Measurements from ENCODE around the gene LAPTM5.

Gene LAPTM5

GRCh38 chr1:30728340-30728739 is 29.2 kb downstream of the LAPTM5 start:
- DNase-seq, result no peak

- peak; percentile 83 for DNase-seq
Measured at GRCh38 chr1:30727824-30728223, 29.8 kb downstream of the LAPTM5 start.

DNA sequence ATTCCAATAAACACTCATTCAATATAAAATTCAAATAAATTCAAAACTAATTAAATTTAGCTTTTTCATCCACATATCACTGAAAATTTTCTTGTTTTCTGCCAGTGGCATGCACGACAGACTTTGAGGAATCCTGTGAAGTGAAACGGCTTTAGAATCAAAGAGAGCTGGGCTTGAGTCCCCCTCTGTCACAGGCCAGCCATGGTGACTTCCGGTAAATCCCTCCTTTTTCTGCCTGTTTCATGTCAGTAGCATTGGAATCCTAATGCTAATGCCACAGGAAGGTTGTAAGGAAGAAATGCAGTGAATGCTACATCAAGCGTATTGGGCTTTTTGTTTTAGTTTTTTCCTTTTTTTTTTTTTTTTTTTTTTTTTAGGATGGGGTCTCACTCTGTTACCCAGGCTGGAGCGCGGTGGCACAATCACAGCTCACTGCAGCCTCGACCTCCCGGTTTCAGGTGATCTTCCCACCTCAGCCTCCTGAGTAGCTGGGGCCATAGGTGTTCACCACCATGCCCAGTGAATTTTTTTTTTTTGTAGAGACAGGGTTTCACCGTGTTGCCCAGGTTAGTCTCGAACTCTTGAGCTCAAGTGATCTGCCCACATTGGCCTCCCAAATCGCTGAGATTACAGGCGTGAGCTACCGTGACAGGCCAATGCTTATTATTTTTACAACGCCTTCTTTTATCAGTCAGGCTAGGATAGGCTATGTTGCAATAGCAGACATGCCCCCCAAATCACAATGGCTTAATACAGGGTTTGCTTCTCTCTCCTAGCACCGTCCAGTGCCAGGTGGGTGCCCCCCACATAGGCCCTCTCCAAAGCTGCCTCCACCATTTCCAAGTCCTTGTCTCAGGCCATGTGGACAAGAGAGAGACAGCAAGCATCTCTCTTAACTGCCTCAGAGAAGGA is 30.5 kb downstream of the LAPTM5 start:
- DNase-seq, result no peak

DNA sequence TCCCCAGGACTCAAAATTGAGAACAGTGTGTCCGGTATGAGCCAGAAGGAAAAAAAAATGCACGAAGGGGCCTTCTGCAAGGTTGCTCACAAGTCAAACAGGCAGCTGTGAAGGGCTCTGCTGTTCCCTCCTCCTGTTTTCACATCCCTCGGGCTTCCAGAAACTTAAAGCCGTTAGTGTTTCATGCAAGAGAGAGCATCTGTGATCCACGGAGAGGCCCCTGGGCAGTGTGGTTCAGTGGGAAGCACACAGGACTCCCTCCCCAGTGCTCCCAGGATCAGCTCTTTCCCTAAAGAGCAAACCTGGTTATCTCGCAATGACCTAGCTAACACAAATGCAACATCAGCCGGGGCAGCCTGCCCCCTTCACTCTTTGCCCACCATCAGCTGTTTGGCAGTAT is 31.3 kb downstream of the LAPTM5 start:
- DNase-seq, result no peak

GRCh38 chr1:30725450-30726095 is 32.0 kb downstream of the LAPTM5 start:
- no peak for DNase-seq

GRCh38 chr1:30724655-30725421 is 32.7 kb downstream of the LAPTM5 start:
- no peak for DNase-seq

DNA sequence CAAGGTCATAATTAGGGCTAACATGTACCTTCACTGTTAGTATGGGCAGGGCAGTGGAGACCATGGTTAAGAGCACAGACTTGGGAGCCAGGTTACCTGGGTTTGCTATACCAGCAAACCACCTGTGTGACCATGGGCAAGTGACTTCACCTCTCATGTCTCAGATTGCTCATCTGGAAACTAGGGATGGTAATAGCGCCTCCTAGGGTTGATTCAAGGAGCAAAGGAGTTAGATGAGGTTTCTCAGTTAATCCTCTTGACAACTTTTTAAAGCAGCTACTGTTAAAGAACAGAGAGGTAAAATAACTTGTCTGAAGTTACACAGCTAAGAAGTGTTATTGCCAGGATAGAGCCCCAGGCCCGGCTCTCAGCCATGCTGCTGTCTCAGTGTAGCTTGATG is 33.4 kb downstream of the LAPTM5 start:
- no peak for DNase-seq

- no peak for DNase-seq
Measured at GRCh38 chr1:30723331-30723755, 34.2 kb downstream of the LAPTM5 start, which contains the start of gene MATN1. MATN1 (minus strand) TSS chr1:30723585; CDS start chr1:30723551, 34 bp downstream.

- DNase-seq, result no peak
Measured at GRCh38 chr1:30721812-30722537, 35.6 kb downstream of the LAPTM5 start.

- no peak for DNase-seq
Measured at GRCh38 chr1:30721341-30721793, 36.2 kb downstream of the LAPTM5 start.

DNA sequence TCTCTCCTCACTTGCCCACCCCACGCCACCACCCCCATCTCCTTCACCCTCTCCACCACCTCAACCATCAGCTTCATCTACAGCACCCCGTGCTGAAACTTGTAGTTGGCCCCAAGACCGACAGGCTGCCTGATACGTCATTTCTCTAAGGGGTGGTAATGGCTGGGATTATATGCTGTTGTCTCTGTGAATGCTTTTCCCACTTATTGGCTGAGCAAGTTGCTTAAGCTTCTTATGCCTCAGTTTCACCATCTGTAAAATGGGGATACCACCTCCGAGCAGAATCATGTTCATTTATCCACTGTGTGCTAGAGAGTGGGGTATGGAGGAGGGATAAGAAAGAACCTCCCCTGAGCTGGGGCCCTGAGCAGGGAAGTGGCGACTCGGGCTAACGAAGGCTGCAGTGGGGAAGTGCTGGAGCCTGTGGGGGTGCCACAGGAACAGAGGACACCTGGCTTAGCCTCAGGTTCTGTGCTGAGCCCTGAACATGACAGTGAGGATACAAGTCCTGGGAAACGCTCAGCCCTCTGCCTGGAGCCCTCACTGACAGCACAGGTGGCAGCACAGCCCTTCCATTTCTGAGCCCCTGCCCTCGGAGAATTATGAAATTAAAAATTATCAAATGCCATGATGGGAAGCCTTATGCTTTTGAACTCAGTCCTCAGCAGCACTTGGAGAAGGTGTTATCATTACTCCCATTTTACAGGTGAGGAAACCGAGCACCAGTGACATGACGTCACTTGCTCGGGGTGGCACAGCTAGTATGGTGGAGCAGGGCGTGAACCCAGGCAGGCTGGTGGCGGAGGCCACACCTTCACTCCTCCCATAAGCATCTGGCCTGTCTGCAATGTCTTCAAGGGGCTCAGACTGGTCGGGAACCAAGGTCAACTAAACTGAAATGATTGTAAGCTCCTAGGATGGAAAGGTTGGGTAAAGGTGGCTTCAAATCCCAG is 37.0 kb downstream of the LAPTM5 start:
- no peak for DNase-seq

DNA sequence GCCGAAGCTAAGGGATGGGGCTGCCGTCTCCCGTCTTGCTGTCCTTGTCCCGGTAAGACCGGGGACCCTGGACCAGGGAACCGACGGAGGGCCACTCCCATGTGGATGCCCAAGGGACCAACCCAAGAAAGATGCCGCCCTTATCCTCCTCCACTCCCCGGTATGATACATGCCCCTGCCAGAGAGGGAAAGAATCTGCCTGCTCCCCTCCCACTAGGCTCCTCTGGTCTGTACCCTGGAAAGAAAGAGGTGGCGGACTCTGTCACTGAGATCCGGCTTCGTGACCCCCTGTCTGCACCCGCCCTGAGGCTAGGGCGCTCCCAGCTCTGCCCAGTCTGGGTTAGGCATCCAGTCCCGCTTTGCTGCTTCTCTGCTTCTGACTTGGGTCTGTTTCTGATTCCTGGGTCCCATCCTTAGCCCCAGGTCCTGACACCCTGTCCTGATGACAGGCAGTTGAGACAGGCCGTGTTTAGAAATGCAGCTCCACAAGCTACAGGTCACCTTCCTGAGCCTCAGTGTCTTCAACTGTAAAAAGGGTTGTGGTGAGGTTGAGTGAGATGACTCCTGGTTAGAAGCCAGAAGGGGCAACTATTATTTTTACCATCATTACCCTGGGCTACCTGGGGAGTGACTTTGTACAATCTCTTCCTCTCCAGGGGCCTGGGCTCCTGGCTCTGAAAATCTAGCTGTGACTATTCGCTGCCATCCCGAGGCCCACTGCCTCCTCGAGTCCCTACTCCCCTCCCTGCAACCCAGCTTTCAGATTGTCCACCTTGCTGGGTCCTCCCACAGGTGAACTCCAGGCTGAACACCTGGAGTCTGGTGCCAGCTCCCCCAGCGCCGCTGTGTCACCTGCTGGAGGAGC is 37.9 kb downstream of the LAPTM5 start:
- peak; percentile 70 for DNase-seq

GRCh38 chr1:30718636-30719405 is 38.8 kb downstream of the LAPTM5 start:
- peak; percentile 96 for DNase-seq

GRCh38 chr1:30718091-30718635 is 39.4 kb downstream of the LAPTM5 start:
- DNase-seq, result peak; percentile 96

DNA sequence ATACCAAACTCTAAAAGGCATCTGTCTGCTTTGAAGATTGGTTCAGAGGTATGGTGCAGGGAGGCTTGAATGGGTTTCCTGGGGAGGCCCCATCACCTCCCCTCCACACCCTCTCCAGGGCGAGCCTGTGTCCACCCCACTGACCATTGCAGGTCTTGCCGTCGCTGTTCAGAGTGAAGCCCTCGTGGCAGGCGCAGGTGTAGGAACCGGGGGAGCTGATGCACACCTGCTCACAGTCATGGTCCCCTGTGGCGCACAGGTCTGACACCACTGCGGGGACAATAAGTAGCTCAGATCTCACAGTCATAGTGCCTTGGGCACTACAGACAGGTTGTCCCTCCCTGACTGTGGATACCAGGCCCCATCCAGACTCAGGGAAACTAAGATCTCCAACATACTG is 40.9 kb downstream of the LAPTM5 start:
- DNase-seq, result no peak

DNA sequence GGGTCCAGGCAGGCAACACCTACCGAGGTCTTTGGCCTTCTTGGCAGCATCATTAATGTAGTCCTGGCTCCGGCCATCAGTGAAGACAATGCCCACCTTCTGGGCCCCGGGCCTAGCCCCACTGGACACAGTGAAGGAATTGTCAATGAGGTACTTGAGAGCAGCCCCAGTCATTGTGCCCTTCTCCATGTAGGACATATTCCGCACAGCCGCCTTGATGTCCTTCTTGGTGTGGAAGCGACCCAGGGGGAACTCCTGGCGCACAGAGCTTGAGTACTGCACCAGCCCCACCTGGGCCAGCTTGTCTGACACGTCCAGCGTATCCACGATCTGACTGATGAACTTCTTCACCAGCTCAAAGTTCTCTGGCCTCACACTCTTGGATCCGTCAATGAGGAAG is 41.7 kb downstream of the LAPTM5 start:
- no peak for DNase-seq

- no peak for DNase-seq
Measured at GRCh38 chr1:30715216-30715615, 42.4 kb downstream of the LAPTM5 start.

GRCh38 chr1:30714536-30715090 is 43.0 kb downstream of the LAPTM5 start:
- no peak for DNase-seq

DNA sequence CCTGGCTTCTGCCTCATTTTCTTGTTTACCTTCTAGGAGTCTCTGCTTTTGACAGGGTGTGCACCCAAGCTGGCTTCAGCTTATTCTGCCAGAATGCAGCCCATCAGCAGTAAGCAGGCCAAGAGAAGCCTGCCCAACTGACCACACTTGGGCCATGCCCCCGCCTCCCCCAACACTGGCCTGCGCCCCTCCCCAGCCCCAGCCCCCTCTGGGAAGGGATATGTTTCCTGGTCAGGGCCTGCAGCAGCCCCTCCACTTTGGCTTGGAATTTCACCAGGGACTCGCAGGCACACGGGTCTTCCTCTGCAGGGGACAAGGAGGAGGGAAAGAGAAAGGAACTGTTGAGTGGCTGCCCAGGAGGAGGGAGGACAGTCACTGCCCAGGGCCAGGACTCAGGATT is 43.5 kb downstream of the LAPTM5 start:
- no peak for DNase-seq

All from fibroblast of skin of back (primary cell).